IPS-18c (cell line): Measurements from ENCODE around the gene SCYGR1.
"Not testable (repeated sequence)": the region's sequence is repeated elsewhere in the genome, so short reads cannot be mapped to it uniquely, and the experiment has no call there.

ENCODE experiments used
- H3K4me3 ChIP-seq: 2 replicates; pipeline ENCODE4 v1.7.0; 2013; ENCODE audit warnings: low read depth, mild to moderate bottlenecking, low read length, moderate library complexity; ENCODE audit not compliant: insufficient read depth
- H3K9me3 ChIP-seq: one replicate; pipeline ENCODE4 v1.6.1; 2013; ENCODE audit warnings: mild to moderate bottlenecking, low read length, moderate library complexity; ENCODE audit not compliant: control insufficient read depth, insufficient read depth

Gene SCYGR1, protein sequence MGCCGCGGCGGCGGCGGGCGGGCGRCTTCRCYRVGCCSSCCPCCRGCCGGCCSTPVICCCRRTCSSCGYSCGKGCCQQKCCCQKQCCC

DNA sequence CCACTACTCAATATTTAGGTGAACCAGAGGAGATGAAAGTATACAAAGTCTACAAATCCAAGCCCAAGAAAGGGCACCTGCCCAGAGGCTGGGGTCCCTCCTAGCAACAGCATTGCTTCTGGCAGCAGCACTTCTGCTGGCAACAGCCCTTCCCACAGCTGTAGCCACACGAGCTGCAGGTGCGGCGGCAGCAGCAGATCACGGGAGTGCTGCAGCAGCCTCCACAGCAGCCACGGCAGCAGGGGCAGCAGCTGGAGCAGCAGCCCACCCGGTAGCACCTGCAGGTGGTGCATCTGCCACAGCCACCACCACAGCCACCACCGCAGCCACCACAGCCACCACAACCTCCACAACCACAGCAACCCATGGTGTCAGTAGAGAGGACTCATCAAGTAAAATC lies at the start of gene SCYGR1:
SCYGR1 (minus strand) TSS at position 367 of the 400 bp plus-strand sequence; CDS start at position 367, 0 bp downstream.
- H3K4me3 ChIP-seq, H3K9me3 ChIP-seq: not testable (repeated sequence)

DNA sequence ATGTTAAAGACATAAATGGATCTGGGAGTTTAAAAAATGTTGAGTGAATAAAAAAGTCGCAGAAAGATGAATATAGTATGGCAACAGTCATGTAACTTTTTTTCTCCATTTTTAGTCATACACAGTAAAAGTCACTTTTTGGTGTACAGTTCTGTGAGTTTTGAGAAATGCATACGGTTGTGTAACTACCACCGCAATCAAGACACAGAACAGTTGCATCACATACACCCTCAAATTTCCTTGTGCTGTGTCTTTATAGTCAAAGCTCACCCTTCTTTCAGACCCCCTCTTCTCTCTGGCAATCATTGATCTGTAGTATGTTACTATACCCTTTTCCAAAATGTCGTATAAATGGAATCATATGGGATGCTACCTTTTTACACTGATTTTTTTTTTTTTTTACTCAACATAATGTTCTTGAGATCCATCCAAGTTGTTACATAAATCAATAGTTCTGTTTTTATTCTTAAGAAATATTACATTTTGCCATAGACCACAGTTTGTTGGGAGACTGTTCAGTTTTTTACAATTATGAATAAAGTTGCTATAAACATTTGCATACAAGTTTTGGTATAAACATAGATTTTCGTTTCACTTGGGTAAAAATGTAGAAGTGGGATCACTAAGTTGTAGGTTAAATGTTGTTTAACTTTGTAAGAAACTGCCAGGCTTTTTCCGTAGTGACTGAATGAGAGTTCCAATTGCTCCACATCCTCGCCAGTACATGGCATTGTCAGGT lies 48.9 kb upstream of the SCYGR1 start:
- peaks cover 3% of the 10 kb centered on the region for H3K9me3 ChIP-seq
- no peak overlapping the region for H3K4me3 ChIP-seq

DNA sequence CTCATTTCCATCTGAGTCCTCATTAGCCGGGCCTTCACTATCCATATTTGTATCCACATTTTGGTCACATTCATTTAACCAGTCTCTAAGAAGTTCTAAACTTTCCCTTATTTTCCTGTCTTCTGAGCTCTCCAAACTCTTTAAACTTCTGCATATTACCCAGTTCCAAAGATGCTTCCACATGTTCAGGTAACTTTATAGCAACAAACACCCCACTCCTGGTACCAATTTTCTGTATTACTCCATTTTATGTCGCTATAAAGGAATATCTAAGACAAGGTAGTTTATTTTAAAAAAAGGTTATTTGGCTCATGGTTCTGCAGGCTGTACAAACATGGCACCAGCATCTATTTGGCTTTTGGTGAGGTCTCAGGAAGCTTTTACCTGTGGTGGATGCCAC lies 45.4 kb upstream of the SCYGR1 start:
- Histone ChIP-seq H3K4me3 (no peak overlapping the region), H3K9me3 (peaks cover 3% of the 10 kb centered on the region)

DNA sequence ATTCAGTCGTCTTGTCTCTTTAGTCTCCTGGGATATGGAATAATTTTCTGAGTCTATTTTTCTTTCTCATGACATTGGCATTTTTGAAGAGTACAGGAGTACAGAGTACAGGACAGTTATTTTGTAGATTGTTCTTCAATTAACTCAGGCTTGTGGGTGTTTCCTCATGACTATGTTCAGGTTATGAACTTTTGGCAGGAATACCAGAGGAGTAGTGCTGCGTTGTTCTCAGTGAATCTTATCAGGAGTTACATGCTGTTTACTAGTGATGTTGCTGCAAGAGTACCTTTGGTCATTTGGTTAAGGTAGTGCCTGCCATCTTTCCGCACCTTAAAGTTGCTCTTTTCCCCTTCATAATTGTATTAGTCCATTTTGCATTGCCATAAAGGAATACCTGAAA lies 42.9 kb upstream of the SCYGR1 start:
- Histone ChIP-seq H3K4me3 (no peak overlapping the region), H3K9me3 (peaks cover 3% of the 10 kb centered on the region)

DNA sequence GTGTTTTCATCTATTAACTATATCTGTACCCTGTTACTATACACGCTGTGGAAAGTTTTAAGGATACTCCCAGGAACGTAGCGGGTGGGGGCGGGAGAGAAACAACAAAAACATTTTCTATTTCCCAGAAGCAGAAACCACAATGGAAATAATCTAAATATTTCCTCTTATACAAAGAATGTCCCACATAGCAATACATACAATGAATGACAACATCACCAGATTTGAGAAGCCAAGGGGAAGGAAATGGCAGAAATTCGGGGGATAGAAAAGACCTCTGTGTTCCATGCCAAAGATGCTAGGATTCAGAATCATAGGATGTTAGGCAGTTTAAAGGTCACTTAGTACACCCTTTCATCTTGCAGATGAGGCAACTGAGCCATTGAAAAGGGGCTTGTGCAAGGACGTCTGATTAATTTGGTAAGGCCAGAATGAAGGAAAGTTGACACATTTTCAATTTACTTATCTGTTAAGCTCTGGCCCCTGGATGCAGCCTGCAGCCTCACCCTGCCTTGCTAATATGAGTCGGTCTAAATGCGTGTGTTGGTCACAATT lies 41.1 kb upstream of the SCYGR1 start:
- Histone ChIP-seq H3K9me3 (peaks cover 3% of the 10 kb centered on the region), H3K4me3 (no peak overlapping the region)

DNA sequence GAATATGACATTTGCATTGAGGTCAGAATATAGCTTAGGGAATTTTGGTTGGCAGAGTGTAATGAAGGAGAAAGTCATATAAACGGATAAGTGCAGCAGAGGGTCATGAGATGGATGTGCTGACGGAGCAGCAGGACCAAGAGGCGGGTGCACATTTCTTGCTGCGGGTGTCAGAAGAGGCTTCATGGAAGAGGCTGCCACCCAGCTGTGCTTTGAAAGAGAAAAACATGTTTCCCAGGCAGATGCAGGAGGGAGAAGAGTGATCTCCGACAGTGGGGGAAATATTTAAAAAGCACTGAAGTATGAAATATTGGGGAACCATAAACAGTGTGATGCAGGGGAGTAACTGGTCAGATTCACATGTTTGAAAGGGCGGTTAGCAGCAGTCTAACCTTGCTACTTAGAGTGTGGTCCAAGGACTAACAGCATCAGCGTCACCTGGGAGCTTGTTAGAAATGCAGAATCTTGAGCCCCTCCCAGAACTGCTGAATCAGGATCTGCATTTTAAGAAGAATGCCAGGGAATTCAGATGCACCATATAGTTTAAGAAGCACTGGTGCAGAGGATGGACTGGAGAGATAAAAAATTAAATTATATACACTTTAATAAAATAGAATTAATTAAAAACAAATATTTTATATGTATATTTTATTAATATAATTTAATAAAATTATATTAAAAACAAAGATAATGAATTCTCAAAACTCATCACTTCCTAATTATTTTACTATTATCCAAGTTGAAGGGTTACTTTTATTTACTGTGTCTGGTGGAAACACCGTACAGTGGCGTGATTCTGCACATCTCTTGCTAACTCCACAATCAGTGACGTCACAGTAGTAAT lies 36.1 kb upstream of the SCYGR1 start:
- Histone ChIP-seq H3K9me3 (no peaks in the 10 kb centered on the region), H3K4me3 (no peak overlapping the region)

- no peak overlapping the region for H3K4me3 ChIP-seq
- H3K9me3 ChIP-seq, result no peaks in the 10 kb centered on the region
These were observed 32.6 kb upstream of the SCYGR1 start for GRCh38 chr2:227420087-227421052.

GRCh38 chr2:227416701-227417100 lies 29.0 kb upstream of the SCYGR1 start:
- Histone ChIP-seq H3K9me3 (no peaks in the 10 kb centered on the region), H3K4me3 (no peak overlapping the region)

GRCh38 chr2:227415538-227416424 lies 28.0 kb upstream of the SCYGR1 start:
- Histone ChIP-seq H3K9me3 (no peaks in the 10 kb centered on the region), H3K4me3 (no peak overlapping the region)

GRCh38 chr2:227414846-227415245 lies 27.1 kb upstream of the SCYGR1 start:
- H3K9me3 ChIP-seq, result no peaks in the 10 kb centered on the region
- no peak overlapping the region for H3K4me3 ChIP-seq

DNA sequence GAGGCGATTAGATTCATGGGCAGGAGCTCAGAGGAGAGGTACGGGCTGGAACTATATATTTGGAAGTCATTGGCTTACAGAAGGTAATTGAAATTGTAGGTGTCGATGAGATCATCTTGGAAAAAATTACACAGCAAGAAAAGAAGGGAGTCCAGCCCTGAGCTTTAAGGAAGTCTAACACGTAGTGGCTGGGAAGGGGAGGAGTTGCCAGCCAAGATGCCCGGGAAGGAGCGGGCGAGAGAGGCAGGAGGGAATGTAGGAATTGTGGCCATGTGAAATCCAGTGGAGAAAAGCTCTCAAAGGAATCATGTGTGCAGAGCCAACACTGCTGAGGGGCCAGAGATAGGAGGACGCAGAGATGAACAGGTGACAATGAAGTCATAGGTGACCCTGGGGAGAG lies 25.6 kb upstream of the SCYGR1 start:
- Histone ChIP-seq H3K9me3 (no peaks in the 10 kb centered on the region), H3K4me3 (no peak overlapping the region)

GRCh38 chr2:227412877-227413276 lies 25.1 kb upstream of the SCYGR1 start:
- H3K9me3 ChIP-seq, result no peaks in the 10 kb centered on the region

GRCh38 chr2:227411990-227412350 lies 24.2 kb upstream of the SCYGR1 start:
- Histone ChIP-seq H3K4me3 (no peak overlapping the region), H3K9me3 (no peaks in the 10 kb centered on the region)

More at GRCh38 chr2:227412877-227413276, 25.1 kb upstream of the SCYGR1 start:
- H3K4me3 ChIP-seq, result no peak overlapping the region

DNA sequence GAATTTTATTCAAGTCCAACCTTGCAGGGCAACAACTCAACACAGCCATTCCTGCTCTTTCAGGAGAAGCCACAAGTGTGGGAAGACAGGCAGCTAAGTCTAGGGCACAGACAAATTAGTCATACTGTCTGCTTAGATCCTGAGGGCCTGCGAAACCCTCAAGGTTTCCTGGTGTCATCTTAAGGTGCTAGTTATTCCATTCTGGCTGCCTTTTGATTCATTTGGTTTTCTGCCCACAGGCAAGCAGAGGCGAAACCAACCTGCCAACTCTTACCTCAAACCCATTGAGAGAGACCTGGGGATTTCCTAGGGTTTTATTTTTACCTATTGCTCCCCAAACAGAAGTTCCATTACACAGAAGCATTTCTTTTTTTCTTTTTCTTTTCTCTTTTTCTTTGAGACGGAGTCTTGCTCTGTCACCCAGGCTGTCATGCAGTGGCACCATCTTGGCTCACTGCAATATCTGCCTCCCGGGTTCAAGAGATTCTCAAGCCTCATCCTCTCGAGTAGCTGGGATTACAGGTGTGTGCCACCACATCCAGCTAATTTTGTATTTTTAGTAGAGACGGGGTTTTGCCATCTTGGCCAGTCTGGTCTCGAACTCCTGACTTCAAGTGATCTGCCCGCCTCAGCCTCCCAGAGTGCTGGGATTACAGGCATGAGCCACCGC lies 23.7 kb upstream of the SCYGR1 start:
- H3K9me3 ChIP-seq, result no peaks in the 10 kb centered on the region
- no peak overlapping the region for H3K4me3 ChIP-seq

- no peaks in the 10 kb centered on the region for H3K9me3 ChIP-seq
These were observed 22.4 kb upstream of the SCYGR1 start for GRCh38 chr2:227410191-227410590.

More at GRCh38 chr2:227410191-227410590, 22.4 kb upstream of the SCYGR1 start:
- no peak overlapping the region for H3K4me3 ChIP-seq
